Measurements from ENCODE around the gene ARHGEF7.

Gene ARHGEF7

GRCh38 chr13:111323549-111323948, 208.4 kb downstream of the ARHGEF7 start:
- no peak overlapping the region for H3K4me2 ChIP-seq (ENCODE audit: low read depth, low read length, poor library complexity, severe bottlenecking)

DNA sequence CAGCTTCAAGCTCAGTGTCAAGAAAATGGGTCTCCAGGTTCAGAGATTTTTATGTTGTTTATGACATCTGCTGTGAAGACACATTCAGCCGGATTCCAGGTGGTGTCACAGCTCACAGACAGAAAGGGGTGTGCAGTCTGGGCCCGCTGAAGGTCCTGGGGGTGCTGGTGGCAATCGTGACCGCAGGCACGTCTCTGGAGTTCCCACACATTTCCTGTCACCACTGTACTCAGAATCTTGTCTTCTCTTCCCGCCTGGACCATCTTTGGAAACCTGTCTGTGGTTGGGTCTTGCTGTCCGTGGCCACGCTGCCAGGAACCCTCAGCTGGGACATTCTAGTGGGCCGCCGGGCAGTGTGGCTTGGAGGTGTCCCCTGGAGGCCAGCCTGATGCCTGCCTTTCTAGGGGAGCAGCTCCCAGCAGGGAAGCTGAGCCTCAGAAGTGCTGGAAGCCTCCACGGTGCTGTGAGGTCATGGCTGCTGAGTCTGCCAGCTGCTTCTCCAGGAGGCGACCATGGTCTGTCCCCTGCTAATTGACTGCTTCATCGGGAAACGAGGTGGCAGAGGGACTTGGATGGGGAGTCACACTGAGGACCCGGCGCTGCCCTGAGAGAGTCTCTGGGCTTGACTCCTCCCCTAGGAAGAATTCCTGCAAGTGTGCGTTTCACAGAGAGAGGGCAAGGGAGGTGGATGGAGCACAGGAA, 209.0 kb downstream of the ARHGEF7 start:
- no peaks in the 10 kb centered on the region for H4K20me1 ChIP-seq (ENCODE audit: insufficient read depth, low read length, poor library complexity, severe bottlenecking)
- H3K79me2 ChIP-seq (ENCODE audit: insufficient read depth, low read length) = no peaks in the 10 kb centered on the region
- no peak overlapping the region for H3K4me3 ChIP-seq (ENCODE audit: low read length, poor library complexity, severe bottlenecking)
- H3K27me3 ChIP-seq (ENCODE audit: insufficient read depth, low read length, poor library complexity, severe bottlenecking) = no peaks in the 10 kb centered on the region
- H3K4me1 ChIP-seq (ENCODE audit: insufficient read depth, low read length, poor library complexity, severe bottlenecking) = no peaks in the 10 kb centered on the region
- H3F3A ChIP-seq (ENCODE audit: low read depth) = no peaks in the 10 kb centered on the region
- no peak overlapping the region for H3K4me2 ChIP-seq (ENCODE audit: low read depth, low read length, poor library complexity, severe bottlenecking)
- no peak overlapping the region for H2AFZ ChIP-seq (ENCODE audit: low read length)
- H3K9me3 ChIP-seq (ENCODE audit: insufficient read depth, low read depth, low read length) = no peaks in the 10 kb centered on the region
- no peak for TF ChIP-seq EZH2phosphoT487 (IDR thresholded peaks at IDR 0.05; ENCODE audit: borderline replicate concordance)
- no peak for TF ChIP-seq CTCF (conservative IDR thresholded peaks at IDR 0.05; ENCODE audit: low read length)
- no peaks in the 10 kb centered on the region for H3K36me3 ChIP-seq (ENCODE audit: insufficient read depth, low read length)
- H3K9me2 ChIP-seq (replicated peaks; ENCODE audit: low read depth, low read length) = no peaks in the 10 kb centered on the region
- no peak overlapping the region for H3K9ac ChIP-seq (ENCODE audit: low read depth, low read length, poor library complexity, severe bottlenecking)

More at GRCh38 chr13:111323549-111323948, 208.4 kb downstream of the ARHGEF7 start:
- Histone ChIP-seq H3K27me3 (ENCODE audit: insufficient read depth, low read length, poor library complexity, severe bottlenecking) (no peaks in the 10 kb centered on the region), H3K4me3 (ENCODE audit: low read length, poor library complexity, severe bottlenecking) (no peak overlapping the region), H4K20me1 (ENCODE audit: insufficient read depth, low read length, poor library complexity, severe bottlenecking) (no peaks in the 10 kb centered on the region), H3K4me1 (ENCODE audit: insufficient read depth, low read length, poor library complexity, severe bottlenecking) (no peaks in the 10 kb centered on the region), H3K79me2 (ENCODE audit: insufficient read depth, low read length) (no peaks in the 10 kb centered on the region), H3F3A (ENCODE audit: low read depth) (no peaks in the 10 kb centered on the region), H2AFZ (ENCODE audit: low read length) (no peak overlapping the region), H3K36me3 (ENCODE audit: insufficient read depth, low read length) (no peaks in the 10 kb centered on the region), H3K9me2 (replicated peaks; ENCODE audit: low read depth, low read length) (no peaks in the 10 kb centered on the region), H3K9ac (ENCODE audit: low read depth, low read length, poor library complexity, severe bottlenecking) (no peak overlapping the region), H3K9me3 (ENCODE audit: insufficient read depth, low read depth, low read length) (no peaks in the 10 kb centered on the region)
- TF ChIP-seq EZH2phosphoT487 (IDR thresholded peaks at IDR 0.05; ENCODE audit: borderline replicate concordance) (no peak), CTCF (conservative IDR thresholded peaks at IDR 0.05; ENCODE audit: low read length) (no peak)

GRCh38 chr13:111324736-111325135, 209.6 kb downstream of the ARHGEF7 start:
- Histone ChIP-seq H3K9me2 (replicated peaks; ENCODE audit: low read depth, low read length) (no peaks in the 10 kb centered on the region), H3K36me3 (ENCODE audit: insufficient read depth, low read length) (no peaks in the 10 kb centered on the region), H3K9ac (ENCODE audit: low read depth, low read length, poor library complexity, severe bottlenecking) (no peak overlapping the region), H3F3A (ENCODE audit: low read depth) (no peaks in the 10 kb centered on the region), H2AFZ (ENCODE audit: low read length) (no peak overlapping the region), H3K27me3 (ENCODE audit: insufficient read depth, low read length, poor library complexity, severe bottlenecking) (no peaks in the 10 kb centered on the region), H3K79me2 (ENCODE audit: insufficient read depth, low read length) (no peaks in the 10 kb centered on the region), H3K4me3 (ENCODE audit: low read length, poor library complexity, severe bottlenecking) (no peak overlapping the region), H3K4me2 (ENCODE audit: low read depth, low read length, poor library complexity, severe bottlenecking) (no peak overlapping the region), H3K9me3 (ENCODE audit: insufficient read depth, low read depth, low read length) (no peaks in the 10 kb centered on the region), H4K20me1 (ENCODE audit: insufficient read depth, low read length, poor library complexity, severe bottlenecking) (no peaks in the 10 kb centered on the region), H3K4me1 (ENCODE audit: insufficient read depth, low read length, poor library complexity, severe bottlenecking) (no peaks in the 10 kb centered on the region)
- TF ChIP-seq CTCF (conservative IDR thresholded peaks at IDR 0.05; ENCODE audit: low read length) (no peak), EZH2phosphoT487 (IDR thresholded peaks at IDR 0.05; ENCODE audit: borderline replicate concordance) (no peak)
